CD4-positive, alpha-beta T cell treated with Interleukin-15 for 4 hours (primary cell): ENCODE data around the gene DPEP3.

ENCODE experiments used
- DNase-seq: peaks from one replicate; pipeline ENCODE4 v3.0.0-alpha.2; 2020; ENCODE audit warnings: low spot score

DPEP3 gene

GRCh38 chr16:67966549-67967182 is 13.6 kb downstream of the DPEP3 start:
- DNase-seq, result no peak

GRCh38 chr16:67965668-67966548 is 14.4 kb downstream of the DPEP3 start:
- DNase-seq, result no peak

- no peak for DNase-seq
Observed at GRCh38 chr16:67964477-67965131, 15.7 kb downstream of the DPEP3 start.

- no peak for DNase-seq
Observed at GRCh38 chr16:67963662-67964321, 16.5 kb downstream of the DPEP3 start.

- DNase-seq, result no peak
Observed at GRCh38 chr16:67963292-67963661, 17.0 kb downstream of the DPEP3 start.

GRCh38 chr16:67962135-67962534 is 18.2 kb downstream of the DPEP3 start:
- no peak for DNase-seq

GRCh38 chr16:67961551-67961957 is 18.7 kb downstream of the DPEP3 start:
- DNase-seq, result no peak

GRCh38 chr16:67959536-67960329 is 20.6 kb downstream of the DPEP3 start:
- no peak for DNase-seq

GRCh38 chr16:67957622-67958021 is 22.7 kb downstream of the DPEP3 start:
- DNase-seq, result no peak

- DNase-seq, result no peak
Observed at GRCh38 chr16:67954421-67955196, 25.7 kb downstream of the DPEP3 start.

- DNase-seq, result no peak
Observed at GRCh38 chr16:67953641-67954375, 26.5 kb downstream of the DPEP3 start.

GRCh38 chr16:67951485-67951884 is 28.8 kb downstream of the DPEP3 start:
- no peak for DNase-seq

GRCh38 chr16:67950335-67950843 is 29.9 kb downstream of the DPEP3 start:
- no peak for DNase-seq

GRCh38 chr16:67949645-67950044 is 30.7 kb downstream of the DPEP3 start:
- no peak for DNase-seq

- DNase-seq, result no peak
Observed at GRCh38 chr16:67948015-67948414, 32.3 kb downstream of the DPEP3 start.

- no peak for DNase-seq
Observed at GRCh38 chr16:67946966-67947558, 33.2 kb downstream of the DPEP3 start.

GRCh38 chr16:67946128-67946569 is 34.1 kb downstream of the DPEP3 start:
- no peak for DNase-seq

- DNase-seq, result no peak
Observed at GRCh38 chr16:67945392-67945933, 34.8 kb downstream of the DPEP3 start.
